RCC 7860 (cell line): ENCODE results near the gene VEZT.
"Not testable (repeated sequence)": the region's sequence is repeated elsewhere in the genome, so short reads cannot be mapped to it uniquely, and the experiment has no call there.

ENCODE experiments used
- DNase-seq: peaks from one replicate; pipeline ENCODE4 v3.0.0-alpha.2; 2015; ENCODE audit warnings: low spot score
- FAIRE-seq: peaks from 2 replicates; lab custom pipeline; 2012; peaks lifted over from hg19 to GRCh38; lab: Jason Lieb, UNC

Gene VEZT, protein sequence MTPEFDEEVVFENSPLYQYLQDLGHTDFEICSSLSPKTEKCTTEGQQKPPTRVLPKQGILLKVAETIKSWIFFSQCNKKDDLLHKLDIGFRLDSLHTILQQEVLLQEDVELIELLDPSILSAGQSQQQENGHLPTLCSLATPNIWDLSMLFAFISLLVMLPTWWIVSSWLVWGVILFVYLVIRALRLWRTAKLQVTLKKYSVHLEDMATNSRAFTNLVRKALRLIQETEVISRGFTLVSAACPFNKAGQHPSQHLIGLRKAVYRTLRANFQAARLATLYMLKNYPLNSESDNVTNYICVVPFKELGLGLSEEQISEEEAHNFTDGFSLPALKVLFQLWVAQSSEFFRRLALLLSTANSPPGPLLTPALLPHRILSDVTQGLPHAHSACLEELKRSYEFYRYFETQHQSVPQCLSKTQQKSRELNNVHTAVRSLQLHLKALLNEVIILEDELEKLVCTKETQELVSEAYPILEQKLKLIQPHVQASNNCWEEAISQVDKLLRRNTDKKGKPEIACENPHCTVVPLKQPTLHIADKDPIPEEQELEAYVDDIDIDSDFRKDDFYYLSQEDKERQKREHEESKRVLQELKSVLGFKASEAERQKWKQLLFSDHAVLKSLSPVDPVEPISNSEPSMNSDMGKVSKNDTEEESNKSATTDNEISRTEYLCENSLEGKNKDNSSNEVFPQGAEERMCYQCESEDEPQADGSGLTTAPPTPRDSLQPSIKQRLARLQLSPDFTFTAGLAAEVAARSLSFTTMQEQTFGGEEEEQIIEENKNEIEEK

DNA sequence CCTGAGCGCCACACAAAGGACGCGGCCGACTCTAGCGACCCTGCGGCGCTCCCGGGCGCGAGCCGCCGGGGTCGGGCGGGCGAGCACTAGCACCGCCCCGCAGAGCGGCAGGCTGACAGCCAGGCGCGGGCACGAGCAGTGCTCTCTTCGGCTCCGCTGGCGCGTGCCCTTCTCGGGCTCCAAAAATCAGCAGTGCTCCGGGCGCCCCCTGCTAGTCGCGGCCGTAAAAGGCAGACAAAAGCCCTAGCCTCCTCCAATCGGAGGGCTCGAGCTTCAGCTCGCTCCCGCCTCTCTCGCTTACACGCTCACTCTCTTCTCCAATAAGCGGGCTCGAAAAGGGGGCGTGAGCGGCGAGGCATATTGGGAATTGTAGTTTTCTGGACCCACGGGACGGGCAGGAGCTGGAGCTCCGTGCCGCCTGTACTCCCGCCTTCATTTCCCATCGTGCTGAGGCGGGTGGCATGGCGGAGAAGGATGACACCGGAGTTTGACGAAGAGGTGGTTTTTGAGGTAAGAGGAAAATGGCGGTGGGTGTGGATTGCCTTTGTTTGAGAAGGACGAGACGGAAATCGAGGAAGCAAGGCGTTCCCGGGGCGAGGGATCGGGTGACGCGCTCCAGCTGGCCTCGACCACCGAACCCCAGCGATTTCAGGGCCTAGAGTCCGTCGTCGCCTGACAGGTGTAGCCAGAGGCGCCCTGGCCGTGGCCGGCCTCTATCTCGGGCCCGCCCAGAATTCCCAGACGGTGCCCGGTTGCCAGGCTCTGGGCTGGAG lies at the start of gene VEZT, which contains the start of gene FGD6:
Gene VEZT (plus strand): TSS at position 431 of the 773 bp plus-strand sequence. CDS start 44 bp downstream, at position 475.
Gene FGD6 (minus strand): TSS at position 91 of the 773 bp plus-strand sequence. CDS start 227 bp downstream, outside the sequence.
- peak; percentile 97 for DNase-seq
- FAIRE-seq: peak; percentile 92

DNA sequence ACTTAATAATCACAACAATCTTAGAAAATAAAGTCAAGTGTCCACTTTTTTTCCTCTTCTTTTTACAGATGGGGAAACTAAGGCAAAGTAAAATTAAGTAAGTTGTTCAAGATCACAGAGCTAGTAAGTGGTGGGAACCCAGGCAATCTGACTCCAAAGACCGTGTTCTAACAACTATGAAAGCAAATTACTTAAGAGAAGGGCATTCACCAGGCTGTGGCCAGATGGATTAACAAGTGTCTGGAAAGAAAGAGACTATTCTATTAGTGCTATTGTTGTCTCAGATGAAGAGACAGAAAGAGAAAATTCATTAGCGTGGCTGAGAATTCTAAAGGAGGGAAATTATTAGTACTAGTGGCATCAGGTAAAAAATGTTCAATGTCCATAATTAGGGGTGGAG lies 48.9 kb upstream of the VEZT start:
- DNase-seq (no peak), FAIRE-seq (no peak)

GRCh38 chr12:95169368-95169767 lies 48.2 kb upstream of the VEZT start:
- FAIRE-seq (peak; percentile 94), DNase-seq (peak; percentile 88)

GRCh38 chr12:95173392-95174251 lies 44.0 kb upstream of the VEZT start:
- FAIRE-seq: peak; percentile 27
- DNase-seq: peak; percentile 70

DNA sequence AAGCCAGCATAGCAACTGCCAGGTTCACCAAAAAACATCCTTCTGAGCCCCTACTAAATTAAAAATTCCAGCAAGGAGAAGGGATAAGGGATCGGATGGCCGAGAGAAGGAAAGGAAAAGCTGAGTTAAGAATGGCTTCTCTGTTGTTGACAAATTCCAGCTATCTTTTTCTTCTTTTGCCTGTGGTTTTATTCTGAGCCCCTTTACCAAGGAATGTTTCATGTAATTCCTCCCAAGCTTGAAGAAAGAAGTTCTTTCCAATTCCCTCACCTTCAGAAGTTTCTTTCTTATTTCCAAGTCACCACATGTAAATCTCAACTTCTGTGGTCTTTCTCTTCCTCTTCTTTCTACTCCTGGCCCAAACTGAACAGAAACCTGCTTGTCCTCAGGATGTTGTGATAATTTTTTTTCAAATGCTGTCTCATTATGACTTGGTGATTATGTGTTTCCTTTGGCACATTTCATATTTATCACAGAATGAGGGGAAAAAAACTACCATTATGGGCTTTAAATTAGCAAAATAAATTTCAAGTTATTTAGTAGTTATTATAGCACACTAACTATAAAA lies 40.3 kb upstream of the VEZT start:
- DNase-seq: no peak

DNA sequence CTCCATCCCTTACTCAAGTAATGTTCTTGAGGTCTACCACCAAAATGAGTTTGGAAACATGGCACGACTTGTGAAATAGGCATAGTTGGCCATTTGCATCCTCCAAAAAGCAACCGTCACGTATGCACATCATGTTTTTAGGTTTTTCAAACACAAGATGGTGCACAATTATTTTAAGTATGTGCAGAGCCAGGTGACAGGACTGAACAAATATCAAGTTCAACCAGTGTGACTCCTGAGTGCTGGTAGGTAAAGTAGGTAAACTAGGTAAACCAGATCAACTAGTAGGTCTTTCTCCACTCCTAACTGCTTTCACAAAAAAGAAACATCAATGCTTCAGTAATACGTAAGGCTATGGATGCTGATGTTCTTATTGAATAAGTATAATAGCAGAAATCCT lies 39.5 kb upstream of the VEZT start:
- FAIRE-seq (no peak), DNase-seq (no peak)

More for the DNA sequence above, 40.3 kb upstream of the VEZT start:
- FAIRE-seq: no peak

- FAIRE-seq (no peak), DNase-seq (no peak)
Measured at GRCh38 chr12:95179011-95179410, 38.6 kb upstream of the VEZT start.

- FAIRE-seq: no peak
- DNase-seq: no peak
Measured at GRCh38 chr12:95181103-95181502, 36.5 kb upstream of the VEZT start.

GRCh38 chr12:95182868-95183415 lies 34.7 kb upstream of the VEZT start:
- DNase-seq (peak; percentile 59), FAIRE-seq (no peak)

DNA sequence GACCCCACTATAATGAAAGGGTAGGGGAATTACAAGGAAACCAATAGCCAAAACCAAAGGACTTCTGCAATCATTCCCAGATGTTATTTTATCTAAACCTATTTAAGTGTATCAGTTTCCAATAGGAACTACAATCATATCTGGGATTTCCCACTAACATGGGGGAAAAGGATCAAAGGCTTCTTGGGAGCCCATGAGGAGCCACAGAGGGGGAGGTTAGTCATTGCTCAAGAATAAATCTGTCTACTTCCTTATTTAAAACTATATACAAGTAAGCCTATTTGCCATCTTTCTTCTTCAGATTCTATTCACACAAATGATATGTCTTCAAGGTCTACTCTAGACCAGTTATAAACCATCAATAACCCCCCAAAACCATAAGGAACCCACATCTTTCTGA lies 33.5 kb upstream of the VEZT start:
- FAIRE-seq (no peak), DNase-seq (no peak)

DNA sequence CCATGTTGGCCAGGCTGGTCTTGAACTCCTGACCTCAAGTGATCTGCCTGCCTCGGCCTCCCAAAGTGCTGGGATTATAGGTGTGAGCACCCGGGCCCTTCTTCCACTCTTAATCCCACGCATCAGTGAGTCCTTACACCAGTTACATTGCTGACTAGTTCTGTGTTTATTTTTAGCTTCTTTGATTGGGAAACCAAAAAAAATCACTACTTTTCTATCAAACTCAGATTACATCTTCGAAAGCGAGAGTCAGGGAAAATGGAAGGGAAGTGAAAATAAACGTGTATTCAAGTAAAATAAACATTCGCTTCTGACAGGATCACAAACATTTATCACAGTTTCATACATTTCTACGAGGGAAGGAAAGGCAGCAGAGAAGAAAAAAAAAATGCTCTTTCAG lies 32.5 kb upstream of the VEZT start:
- no peak for DNase-seq
- no peak for FAIRE-seq

GRCh38 chr12:95185854-95186253 lies 31.8 kb upstream of the VEZT start:
- FAIRE-seq (no peak), DNase-seq (no peak)

DNA sequence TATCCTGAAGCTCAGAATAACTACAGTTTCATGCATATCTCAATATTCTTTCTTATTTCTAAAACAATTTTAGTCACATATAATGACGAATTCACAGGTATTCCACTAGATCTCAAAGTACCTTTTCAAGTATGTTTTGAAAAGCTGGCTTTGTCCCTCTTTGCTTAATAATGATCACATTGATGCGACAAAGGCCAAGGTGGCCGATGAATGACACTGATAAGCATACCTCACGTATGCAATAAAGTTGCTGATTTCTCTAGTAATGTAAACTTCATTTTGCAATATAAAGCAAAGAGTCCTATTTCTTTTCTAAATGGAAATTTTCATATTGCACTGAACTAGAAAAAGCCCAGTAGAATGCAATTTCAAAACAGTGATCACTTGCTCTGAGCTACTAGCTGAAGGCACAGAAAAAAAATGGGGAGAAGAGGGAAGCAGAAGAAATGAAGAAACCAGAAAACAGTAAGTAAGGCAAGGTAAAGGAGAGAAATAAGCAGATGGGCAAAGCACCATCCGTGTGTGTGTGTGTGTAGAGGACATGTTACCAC lies 29.7 kb upstream of the VEZT start:
- DNase-seq: no peak
- no peak for FAIRE-seq

- no peak for DNase-seq
- no peak for FAIRE-seq
Measured at GRCh38 chr12:95191060-95191696, 26.4 kb upstream of the VEZT start.

GRCh38 chr12:95192271-95192670 lies 25.3 kb upstream of the VEZT start:
- FAIRE-seq (no peak), DNase-seq (no peak)

DNA sequence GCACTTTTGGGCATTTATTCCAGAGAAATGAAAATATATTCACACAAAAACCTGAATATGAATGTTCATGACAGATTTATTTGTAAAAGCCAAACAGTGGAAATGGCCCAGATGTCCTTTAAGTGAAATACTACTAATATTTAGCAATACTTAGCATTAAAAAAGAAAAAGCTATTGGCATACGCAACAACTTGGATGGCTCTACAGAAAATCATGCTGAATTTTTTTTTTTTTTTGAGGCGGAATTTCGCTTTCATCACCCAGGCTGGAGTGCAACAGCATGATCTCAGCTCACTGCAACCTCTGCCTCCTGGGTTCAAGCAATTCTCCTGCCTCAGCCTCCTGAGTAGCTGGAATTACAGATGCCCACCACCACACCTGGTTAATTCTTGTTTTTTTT lies 24.5 kb upstream of the VEZT start:
- DNase-seq: no peak
- FAIRE-seq: no peak

GRCh38 chr12:95195122-95195521 lies 22.5 kb upstream of the VEZT start:
- DNase-seq (no peak), FAIRE-seq (no peak)

DNA sequence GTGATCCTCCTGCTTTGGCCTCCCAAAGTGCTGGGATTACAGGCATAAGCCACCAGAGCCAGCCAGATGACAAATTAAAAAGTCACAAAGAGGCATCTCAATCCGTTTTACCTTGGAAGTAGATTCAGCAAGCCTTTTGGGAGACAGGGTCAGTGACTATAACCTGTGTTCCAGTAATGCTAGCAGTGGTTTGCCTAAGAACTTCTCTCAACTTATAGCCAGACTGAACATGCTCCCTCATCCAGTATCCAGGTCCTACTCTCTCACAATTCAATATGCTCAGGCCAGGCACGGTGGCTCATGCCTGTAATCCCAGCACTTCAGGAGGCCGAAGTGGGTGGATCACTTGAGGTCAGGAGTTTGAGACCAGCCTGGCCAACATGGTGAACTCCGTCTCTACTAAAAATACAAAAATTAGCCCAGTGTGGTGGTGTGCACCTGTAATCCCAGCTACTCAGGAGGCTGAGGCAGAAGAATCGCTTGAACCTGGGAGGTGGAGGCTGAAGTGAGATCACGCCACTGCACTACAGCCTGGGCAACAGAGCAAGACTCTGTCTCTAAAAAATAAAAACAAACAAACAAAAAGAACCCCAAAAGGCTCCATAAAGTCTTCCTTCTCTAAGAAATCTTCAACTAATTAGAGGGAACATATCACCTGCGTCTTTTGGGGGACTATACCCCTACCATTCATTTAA lies 20.6 kb upstream of the VEZT start:
- DNase-seq, FAIRE-seq: not testable (repeated sequence)
